ENCODE data around the gene DAPK2.

DNA sequence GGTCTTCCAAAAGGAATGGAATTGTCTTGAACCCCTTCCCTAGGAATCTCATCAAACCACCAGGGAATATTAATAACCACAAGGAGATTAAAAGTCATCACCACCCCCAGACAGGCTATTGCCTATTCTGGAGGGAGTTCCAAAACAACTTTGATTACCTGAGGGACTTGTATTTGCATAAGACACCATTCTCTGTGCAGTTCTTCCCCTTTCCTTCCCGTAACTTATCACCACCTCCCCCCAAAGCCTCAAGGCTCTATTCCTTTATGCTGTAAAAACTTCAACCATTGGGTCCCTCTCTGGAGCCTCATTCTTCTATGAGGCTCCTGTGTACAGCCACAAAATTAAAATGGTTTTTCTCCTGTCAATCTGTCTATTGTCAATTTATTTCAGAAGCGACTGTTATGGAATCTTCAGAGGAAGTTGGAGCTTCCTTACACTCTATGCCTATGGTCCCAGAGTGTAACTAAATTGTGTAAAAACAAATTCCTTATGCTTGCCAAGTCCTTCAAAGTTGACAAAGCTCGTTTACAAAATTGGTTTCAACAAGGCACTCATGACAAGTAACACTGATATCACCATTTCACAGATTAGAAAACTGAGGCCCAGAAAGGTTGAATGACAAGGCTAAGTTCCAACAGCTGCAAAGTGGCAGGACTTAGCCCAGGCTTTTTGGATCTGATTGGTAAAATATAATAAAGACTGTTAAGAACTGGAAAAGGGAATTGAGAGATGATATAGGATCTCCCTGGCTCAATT lies 144.2 kb downstream of the DAPK2 start:
- TF ChIP-seq, protein P1, sequence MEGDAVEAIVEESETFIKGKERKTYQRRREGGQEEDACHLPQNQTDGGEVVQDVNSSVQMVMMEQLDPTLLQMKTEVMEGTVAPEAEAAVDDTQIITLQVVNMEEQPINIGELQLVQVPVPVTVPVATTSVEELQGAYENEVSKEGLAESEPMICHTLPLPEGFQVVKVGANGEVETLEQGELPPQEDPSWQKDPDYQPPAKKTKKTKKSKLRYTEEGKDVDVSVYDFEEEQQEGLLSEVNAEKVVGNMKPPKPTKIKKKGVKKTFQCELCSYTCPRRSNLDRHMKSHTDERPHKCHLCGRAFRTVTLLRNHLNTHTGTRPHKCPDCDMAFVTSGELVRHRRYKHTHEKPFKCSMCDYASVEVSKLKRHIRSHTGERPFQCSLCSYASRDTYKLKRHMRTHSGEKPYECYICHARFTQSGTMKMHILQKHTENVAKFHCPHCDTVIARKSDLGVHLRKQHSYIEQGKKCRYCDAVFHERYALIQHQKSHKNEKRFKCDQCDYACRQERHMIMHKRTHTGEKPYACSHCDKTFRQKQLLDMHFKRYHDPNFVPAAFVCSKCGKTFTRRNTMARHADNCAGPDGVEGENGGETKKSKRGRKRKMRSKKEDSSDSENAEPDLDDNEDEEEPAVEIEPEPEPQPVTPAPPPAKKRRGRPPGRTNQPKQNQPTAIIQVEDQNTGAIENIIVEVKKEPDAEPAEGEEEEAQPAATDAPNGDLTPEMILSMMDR (IDR thresholded peaks at IDR 0.05): no peak
- TF ChIP-seq POLR2A (IDR thresholded peaks at IDR 0.05) (no peak), EP300 (IDR thresholded peaks at IDR 0.05) (no peak)
